Fibroblast of skin of left biceps (primary cell): Measurements from ENCODE around the gene TMA16.
"Not testable (repeated sequence)": the region's sequence is repeated elsewhere in the genome, so short reads cannot be mapped to it uniquely, and the experiment has no call there.

Experiments
- DNase-seq, 2 experiments: peaks; one replicate each; pipeline ENCODE4 v3.0.0-alpha.2; 2013; ENCODE audit warnings: low read depth in 2 of 2

TMA16 gene

DNA sequence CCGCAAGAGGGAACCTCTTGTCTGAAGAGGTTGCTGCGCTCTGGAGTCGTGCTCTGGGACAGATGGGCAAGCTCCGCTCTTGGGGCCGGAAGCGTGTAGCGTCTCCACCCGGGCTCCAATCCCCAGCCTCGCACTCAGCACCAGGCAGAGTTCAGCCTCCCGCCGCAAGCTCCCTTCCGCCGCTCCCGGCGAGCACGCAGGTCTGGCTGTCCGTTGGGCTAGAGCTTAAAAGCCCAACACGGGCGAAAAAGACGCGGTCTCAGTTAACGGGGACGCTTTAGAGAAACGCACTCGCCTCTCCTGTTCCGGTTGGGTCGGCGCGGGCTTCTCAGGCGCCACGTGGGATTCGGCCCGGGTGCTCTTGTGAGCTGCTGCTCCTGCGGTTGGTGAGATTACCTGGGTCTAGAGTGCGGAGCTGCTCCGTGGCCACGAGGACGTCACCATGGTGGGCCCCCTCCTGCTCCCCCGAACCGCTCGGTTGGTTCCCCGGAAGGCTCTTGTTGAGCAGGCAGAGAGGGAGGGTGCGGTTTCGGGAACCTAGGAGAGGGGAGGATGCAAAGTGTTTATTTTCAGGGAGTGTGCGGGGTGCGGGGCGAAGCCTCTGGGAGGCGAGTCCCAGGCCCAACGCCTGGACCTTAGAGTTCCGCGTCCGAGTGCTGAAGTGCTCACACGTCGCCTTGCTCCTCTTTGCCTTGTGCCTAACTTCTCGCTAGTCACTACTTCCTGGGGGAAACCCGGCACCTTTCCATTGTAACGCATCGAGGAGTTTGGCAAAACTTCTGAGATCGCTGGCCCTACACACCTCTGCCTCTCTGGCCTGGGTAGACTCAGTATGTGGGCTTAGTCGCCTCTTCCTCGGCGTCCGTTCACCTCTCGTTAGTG is at the start of gene TMA16:
TSS of gene TMA16 (plus strand) at position 331 of the 882 bp plus-strand sequence. CDS start at position 443, 112 bp downstream.
- DNase-seq: peak; percentile 87 to 88

DNA sequence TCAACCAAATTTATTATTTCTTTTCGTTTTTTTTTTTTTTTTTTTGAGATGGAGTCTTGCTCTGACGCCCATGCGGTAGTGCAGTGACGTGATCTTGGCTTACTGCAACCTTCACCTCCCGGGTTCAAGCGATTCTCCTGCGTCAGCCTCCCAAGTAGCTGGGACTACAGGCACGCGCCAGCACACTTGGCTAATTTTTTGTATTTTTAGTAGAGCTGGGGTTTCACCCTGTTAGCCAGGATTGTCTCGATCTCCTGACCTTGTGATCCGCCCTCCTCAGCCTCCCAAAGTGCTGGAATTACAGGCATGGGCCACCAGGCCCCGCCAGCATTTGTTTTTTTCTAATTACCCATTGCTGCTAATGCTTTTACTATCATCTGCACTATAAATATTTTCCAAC is 47.5 kb upstream of the TMA16 start:
- DNase-seq: not testable (repeated sequence)

DNA sequence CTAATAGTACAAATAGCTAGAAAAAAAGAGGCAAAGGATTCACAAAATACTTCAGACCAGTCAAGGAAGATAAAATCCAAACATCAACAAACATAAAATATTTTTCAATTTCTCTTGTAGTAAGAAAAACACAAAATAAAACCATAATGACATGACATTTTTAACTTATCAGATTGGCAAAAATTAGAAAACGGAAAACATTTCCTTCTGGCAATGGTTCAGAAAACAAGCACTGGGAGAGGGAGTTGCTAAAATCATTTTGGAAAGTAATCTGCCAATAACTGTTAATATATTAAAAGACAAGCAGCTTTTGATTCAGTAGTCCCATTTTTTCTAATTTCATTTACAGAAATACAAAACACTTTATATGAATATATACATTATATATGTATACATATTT is 47.0 kb upstream of the TMA16 start:
- no peak for DNase-seq

DNA sequence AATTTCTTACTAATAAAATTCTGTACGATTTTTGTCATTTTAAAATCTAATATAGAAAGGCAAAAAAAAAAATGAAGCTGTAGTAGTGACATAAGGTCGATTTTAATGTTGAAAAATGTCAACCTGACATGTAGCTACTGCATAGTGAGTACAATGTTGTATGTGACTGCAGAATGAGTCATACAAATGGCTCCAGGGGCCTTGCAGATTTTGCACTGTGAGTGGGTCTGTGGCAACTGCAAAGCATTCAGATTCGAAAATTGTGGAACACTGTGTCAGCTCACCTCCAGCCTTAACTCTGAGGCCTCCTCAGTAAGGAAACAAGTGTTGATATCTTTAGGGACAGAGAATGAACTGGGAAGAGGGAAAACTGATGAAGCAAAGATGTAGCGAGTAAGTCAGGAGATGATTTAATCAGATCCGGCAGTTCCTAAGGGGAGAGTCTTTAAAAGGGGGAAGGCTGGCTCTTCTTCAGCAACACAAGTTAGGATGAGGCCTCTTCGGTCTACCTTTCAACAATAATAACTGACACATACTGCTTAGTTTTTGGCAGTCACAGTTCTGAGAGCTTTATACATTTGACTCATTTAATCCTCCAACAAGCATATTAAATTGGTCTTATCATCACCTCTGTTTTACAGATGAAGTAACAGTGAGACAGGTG is 45.8 kb upstream of the TMA16 start:
- no peak for DNase-seq

DNA sequence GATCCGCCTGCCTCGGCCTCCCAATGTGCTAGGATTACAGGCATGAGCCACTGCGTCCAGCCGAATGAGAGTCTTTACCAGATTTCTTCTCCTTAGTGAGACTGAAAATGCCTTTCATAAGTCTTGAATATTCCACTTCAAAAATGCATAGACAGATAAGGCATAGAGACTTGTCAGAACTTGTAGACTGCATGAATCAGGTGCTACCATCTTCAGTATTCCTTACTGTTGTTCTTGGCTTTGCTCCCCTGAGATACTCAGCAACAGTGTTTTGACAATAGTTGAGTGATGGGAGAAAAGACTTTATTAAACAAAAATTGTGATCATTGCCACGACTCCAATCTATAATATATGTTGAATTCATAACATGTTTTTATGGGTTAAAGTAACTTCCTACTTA is 31.9 kb upstream of the TMA16 start:
- DNase-seq: no peak

DNA sequence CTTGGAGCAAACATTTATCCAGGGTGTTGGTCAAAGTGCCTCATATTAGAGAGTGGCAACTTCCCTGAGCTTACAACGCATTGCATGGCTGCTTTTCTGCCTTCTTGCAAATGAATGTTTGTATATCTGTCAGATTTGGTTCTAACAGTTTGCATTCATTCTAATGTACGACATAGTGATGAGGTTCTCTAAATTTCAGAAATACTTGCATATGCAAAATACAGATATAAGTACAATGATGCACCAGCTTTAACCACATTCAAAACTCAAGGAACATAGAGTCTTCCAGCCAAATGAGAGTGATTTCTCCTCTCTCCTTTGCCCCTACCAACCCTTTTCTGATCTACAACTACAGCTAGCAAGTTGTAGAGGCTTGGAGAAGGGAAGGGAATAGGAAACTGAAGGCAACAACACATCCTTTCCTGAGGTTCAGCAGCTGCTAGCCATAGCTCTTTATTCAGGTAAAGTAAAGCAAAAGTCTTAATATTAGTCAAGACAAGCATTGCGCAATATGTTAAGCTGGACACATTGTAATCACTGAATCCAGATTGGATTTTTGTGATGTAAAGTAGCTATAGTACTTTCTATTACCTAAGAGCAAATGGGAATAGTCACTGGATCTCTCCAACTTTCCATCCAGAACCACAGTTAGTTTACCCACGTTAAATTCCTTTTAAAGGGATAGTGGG is 27.3 kb upstream of the TMA16 start:
- no peak for DNase-seq

DNA sequence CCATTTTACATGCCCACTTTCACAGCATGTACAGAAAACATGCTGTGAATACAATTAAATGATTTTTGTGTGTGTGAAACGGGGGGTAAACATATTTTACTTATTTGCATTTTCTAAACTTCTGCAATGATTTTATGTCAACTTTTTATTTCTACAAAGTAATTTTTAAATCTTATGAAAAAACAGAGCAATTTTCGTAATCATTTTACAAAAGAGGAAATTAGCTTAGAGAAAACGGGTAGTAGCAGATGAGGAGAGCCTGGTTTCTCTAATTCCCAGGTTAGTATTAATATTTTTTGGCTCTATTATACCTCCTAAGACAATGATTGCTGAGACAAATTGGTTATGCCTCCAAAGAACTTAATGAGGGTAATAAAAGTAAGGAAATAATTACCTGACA is 24.1 kb upstream of the TMA16 start:
- no peak for DNase-seq

DNA sequence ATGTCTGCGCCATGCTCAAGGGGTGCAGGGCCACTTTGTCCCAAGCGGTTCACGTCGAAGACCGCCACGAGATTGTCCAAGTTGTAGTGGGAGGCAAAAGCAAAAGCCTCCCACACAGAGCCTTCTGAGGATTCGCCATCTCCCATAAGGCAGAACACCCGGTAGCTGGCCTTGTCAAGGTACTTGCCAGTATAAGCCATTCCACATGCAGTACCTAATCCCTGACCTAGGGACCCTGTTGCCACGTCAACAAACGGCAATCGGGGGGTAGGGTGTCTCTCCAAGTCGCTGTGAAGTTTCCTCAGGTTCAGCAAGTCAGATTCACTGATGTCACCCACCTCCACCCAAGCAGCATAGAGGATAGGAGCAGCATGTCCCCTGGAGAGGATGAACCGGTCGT is 21.4 kb upstream of the TMA16 start:
- no peak for DNase-seq

DNA sequence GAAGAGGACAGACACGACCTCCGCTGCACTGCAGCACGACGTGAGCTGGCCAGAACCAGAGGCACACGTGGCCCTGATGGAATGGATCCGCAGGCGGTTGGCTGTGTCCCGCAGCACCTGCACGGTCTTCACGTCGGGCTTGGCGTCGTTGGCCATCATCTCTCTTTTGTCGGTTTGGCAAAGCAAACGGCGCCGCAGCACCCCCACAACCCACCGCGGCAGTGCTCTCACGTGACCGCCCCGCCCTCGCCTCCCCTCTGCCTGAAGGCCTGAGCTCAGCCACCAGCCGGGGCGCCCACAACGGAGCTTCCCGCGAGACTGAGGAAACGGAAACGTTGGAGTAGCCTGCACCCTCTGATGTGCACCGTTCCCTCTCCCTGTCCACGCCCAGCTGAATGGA is 20.9 kb upstream of the TMA16 start, which contains the start of gene TKTL2:
TSS of gene TKTL2 (minus strand) at position 179 of the 400 bp plus-strand sequence. CDS start at position 159, 20 bp downstream.
- DNase-seq: no peak

DNA sequence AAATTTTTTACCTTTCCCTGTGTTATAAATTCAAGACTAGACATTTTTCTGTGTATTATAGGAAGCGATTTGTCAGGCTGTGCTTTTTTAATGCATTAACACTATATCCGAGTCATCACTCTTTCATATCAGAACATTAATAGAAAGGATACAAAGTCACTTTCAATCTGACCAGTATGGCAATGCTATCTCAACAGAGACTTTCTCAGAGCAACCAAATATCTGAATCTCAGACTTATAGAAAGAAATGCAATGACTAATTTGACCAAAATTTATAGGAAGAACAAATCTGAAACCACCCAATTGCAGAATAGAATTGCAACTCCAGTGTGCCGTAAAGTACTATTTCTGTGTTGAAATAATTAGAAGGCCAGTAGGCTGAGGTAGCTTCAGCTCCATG is 20.5 kb upstream of the TMA16 start:
- DNase-seq: no peak

DNA sequence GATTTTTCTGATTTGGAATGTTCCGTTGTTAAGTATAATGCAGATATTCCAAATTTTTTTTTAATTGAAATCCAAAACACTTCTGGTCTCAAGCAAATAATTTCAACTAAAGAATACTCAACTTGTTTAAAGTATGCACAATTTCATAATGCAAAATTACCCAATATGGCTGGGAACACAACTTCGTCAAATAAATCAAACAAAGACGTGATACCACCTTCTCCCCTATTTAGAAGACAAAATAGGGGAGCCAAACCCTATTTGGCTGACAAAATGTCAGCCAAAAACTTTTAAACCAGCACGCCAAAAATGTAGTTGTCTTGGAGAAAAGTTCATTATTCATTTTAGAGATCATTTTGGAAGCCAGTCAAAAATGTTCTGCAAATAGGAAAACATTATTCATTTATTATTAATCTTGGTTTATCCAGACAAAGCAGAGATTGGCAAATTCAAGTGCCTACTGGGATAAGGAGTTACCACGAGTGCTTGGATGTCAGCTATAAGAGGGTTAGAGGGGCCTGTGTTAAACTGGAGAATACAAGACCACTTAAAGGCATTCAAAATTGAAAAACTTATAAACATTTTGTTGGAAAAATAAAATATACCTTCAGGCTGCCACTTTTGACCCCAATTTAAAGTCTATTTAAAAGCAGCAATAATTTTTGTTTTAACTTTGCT is 17.6 kb upstream of the TMA16 start:
- no peak for DNase-seq

DNA sequence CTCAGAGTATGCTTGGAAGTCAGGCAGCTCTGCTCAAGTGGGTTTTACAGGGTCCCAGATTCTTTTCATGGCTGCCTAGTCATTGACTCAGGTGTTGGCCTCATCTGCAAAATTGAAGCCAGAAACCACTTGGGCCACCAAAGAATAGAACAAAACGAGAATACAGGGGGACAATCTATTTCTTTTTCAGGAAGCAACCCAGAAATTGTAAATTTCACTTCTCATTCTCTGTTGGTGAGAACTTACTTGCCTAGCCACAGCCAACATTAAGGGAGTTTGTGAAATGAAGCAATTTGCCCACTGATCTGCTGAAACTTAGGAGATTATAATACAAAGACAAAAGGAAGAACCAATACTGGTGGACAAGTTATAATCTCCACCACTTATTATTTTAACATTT is 12.3 kb upstream of the TMA16 start:
- no peak for DNase-seq

DNA sequence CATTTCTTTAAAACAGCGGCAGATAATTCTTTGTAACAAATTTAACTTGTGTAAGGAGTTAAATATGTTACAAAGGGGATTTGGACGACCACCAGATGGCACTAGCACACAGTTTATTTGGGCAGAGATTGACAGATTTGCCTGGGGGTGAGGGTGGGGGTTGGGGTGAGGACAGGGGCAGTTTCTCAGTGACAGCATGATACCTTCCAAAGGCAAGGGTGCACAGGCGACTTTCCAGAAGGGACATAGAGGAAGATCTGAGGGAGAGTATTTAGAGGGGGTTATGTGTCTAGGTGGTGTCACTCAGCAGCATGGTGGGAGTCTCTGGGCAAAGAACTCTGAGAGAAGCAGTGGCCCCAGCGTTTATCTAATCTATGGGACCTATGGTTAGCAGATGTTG is 9.6 kb upstream of the TMA16 start:
- DNase-seq: peak; percentile 2 to 6

DNA sequence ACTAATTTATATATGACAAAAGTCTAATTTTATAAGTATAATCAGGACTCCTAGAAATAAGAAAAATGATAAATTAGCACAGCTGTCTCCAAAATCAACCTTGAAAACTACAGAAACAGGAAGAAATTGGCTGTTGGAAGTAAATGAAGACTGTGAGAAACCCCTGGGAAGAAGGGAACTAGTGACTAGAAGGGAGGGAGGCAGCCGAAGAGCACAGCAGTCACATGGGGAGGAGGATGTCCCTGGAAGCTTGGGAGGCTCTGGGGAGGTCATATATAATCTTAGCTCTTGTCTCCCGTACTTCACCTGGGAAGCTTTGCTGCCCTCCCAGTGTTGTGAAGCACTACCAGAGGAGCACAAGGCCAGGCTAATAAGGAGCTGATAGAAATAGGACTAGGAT is 8.9 kb upstream of the TMA16 start:
- no peak for DNase-seq

DNA sequence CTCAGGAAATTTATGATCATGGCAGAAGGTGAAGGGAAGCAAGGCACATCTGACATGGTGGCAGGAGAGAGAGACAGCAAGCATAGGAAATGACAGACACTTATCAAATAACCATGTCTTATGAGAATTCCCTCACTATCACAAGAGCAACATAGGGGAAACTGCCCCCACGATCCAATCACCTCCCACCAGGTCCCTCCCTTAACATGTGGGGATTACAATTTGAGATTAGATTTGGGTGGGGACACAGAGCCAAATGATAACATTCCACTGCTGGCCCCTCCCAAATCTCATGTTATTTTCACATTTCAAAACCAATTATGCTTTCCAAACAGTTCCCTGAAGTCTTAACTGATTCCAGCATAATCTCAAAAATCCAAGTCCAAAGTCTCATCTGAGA is 8.2 kb upstream of the TMA16 start:
- no peak for DNase-seq

DNA sequence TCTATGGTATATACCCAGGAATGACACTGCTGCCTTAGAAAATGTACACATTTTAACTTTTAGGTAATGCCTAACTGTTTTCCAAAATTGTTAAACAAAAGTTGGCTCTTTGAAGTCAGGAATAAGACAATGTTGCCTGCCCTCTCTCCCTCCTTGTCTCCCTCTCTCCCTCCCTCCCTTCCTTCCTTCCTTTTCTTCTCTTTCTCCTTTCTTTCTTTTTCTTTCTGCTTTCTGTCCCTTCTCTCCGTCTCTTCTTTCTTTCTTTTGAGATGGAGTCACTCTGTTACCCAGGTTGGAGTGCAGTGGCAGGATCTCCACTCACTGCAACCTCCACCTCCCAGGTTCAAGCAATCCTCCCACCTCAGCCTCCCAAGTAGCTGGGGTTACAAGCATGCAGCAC is 4.6 kb upstream of the TMA16 start:
- DNase-seq: no peak

DNA sequence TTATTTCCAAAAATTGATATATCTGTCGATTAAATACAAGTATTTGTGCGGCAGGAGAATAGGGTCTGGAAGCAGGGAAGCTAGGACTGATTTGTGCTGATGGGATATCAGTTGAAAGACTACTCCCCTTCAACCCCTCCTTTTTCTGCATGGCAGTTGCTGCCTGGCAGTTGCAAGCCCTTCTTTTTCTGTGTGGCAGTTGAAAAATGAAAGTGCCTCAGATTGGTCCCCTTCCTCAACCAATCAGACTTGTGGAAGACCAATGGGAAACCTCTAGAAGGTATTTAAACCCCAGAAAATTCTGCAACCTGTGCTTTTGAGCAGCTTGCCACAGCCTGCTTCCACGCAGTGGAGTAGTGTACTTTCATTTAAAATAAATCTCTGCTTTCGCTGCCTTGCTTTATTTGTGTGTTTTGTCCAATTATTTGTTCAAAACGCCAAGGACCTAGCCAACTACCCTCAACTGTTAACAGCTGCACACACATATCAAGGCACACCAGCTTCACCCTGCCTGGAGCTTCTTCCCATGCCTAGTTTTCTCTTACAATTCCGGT is 1.5 kb upstream of the TMA16 start:
- no peak for DNase-seq

DNA sequence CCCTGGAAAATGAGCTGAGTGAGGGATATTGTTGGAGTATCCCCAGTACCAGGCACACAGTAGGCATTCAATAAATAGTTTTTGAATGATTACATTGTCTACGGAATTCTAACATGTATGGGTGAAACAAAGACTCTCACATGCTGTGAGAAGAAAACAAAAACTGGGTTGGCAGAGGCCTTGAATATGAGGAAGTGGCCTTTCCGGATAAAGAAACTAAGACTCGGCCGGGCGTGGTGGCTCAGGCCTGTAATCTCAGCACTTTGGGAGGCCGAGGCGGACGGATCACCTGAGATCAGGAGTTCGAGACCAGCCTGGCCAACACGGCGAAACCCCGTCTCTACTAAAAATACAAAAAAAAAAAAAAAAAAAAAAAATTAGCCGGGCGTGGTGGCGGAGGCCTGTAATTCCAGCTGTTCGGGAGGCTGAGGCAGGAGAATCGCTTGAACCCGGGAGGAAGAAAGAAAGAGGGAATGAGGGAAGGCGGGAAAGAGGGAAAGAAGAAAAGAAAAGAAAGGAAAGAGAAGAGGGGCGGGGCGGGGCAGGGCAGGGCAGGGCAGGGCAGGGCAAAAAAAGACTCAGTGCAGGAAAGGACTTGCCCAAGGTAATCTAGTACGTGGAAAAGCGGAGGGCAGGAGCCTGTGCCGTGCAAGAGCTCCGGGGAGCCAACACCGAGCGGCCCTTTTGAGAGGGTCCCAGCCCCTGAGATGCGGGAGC is 689 bp upstream of the TMA16 start:
- no peak for DNase-seq

DNA sequence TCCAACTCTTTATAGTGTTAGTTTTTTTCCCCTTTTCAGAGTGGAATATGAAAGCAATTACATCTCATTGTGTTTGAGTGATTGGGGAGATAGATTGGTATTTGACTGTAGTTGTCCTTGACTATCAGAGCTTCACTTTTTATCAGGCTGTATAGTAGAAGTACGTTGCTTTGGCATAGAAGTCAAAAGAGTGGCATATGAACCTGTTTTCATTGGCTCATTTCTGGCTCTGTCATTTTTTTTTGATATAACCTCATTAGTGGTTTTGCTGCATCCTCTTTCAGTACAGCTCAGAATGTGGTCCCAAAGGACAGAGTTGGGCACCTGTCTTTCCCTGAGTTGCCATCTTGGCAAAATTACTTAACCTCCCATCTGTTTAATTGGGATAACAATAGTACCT is 1.4 kb downstream of the TMA16 start:
- DNase-seq: no peak

DNA sequence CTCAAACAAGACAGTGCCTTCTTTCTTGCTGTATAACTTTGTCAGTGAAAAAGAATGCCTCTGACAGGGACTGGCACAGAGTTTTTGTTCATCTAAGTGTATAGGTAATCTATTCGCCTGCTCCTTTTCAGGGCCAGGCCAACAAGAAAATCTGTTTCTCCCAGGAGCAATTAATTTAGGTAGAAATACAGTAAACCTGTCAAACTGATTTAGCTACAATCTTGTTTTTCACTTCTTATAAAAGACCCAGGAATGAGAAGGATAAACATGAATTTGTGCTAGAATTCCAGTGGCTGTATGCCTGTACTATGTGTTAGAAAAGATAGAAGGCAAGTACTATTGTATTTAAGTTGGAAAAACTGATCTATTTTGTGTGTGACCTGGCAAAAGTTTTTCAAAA is 6.1 kb downstream of the TMA16 start:
- no peak for DNase-seq

DNA sequence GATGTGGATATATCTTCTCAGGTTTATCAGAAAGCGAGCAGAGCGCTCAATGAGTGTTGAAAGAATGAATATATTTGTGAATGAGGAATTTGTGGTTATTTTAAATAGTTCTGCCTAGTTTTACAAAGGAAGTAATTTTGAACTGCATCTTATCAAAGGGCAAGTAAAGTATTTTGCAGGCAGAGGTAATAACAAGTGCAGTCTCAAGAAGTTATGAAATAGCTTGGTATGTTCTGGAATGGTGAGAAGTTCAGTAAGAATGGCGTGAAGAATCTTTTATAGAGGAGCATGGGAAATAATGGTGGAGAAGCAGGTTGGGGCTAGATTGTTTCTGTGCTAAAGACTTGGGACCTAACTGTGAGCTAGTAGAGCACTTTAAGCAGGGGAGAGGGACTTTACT is 10.9 kb downstream of the TMA16 start:
- DNase-seq: no peak
